ENCODE results near the gene SCMH1.

- TF ChIP-seq POLR2AphosphoS5 (IDR thresholded peaks at IDR 0.05; ENCODE audit: low read depth, low read length) (no peak), POLR2A (IDR thresholded peaks at IDR 0.05; ENCODE audit: low read depth, low read length) (no peak), TAF1 (IDR thresholded peaks at IDR 0.05; ENCODE audit: borderline replicate concordance, low read depth, low read length) (no peak)
Measured at GRCh38 chr1:40978886-40979240, 263.2 kb downstream of the SCMH1 start.
